Gastroesophageal sphincter (tissue), 3 donors: ENCODE results near the gene PBX1.

Experiments used
- CTCF ChIP-seq, 4 experiments: fragments of 200-600 bp in 2 of 4; fragments of 450-650 bp in 2 of 4; sonication (generic) in 1 of 4; IDR thresholded peaks; one replicate each; pipeline ENCODE4 v1.5.1; 2017 to 2019; ENCODE audit warnings: antibody characterized with exemption in 4 of 4, mild to moderate bottlenecking in 2 of 4, moderate library complexity in 2 of 4
- POLR2AphosphoS5 ChIP-seq: sonication (generic); formaldehyde crosslinking; IDR thresholded peaks from one replicate; pipeline ENCODE4 v1.6.1; 2017; ENCODE audit warnings: antibody characterized with exemption

GRCh38 chr1:164560121-164560541 is 1.1 kb downstream of the PBX1 start:
- TF ChIP-seq CTCF (IDR thresholded peaks at IDR 0.05) = no peak
- no peak for TF ChIP-seq POLR2AphosphoS5
